H9 (cell line): ENCODE results near the gene EDDM13. TPM values are rescaled to one million over a fixed set of nuclear protein-coding genes. Genes with fewer than 3 reads are reported as not detected.

Source experiments
- DNase-seq: peaks from one replicate; pipeline ENCODE4 v3.0.0-alpha.2; 2017
- H2AFZ ChIP-seq: one replicate; pipeline ENCODE4 v1.6.1; 2013; ENCODE audit warnings: mild to moderate bottlenecking, low read length, control low read depth, moderate library complexity
- H2AK5ac ChIP-seq: 2 replicates; pipeline ENCODE4 v1.6.1; 2013; ENCODE audit warnings: low read length, control low read depth, mixed read lengths; ENCODE audit not compliant: insufficient read length
- H2BK120ac ChIP-seq: one replicate; pipeline ENCODE4 v1.6.1; 2013; ENCODE audit warnings: low read depth, mild to moderate bottlenecking, low read length, control low read depth, inconsistent platforms; ENCODE audit not compliant: poor library complexity, severe bottlenecking
- H2BK12ac ChIP-seq: 2 replicates; pipeline ENCODE4 v1.6.1; 2013; ENCODE audit warnings: low read length, control low read depth, mixed read lengths, low read depth; ENCODE audit not compliant: insufficient read length
- H2BK15ac ChIP-seq: 2 replicates; pipeline ENCODE4 v1.6.1; 2013; ENCODE audit warnings: low read depth, low read length, control low read depth
- H2BK20ac ChIP-seq: one replicate; pipeline ENCODE4 v1.6.1; 2013; ENCODE audit warnings: low read depth, mild to moderate bottlenecking, low read length, control low read depth, inconsistent platforms; ENCODE audit not compliant: poor library complexity, severe bottlenecking
- H2BK5ac ChIP-seq: 2 replicates; pipeline ENCODE4 v1.6.1; 2013; ENCODE audit warnings: low read length, control low read depth, mixed read lengths; ENCODE audit not compliant: insufficient read length
- H3K14ac ChIP-seq: 2 replicates; pipeline ENCODE4 v1.6.1; 2013; ENCODE audit warnings: low read length, control low read depth; ENCODE audit not compliant: insufficient read depth
- H3K18ac ChIP-seq: 2 replicates; pipeline ENCODE4 v1.6.1; 2013; ENCODE audit warnings: low read depth, mild to moderate bottlenecking, mixed read lengths, low read length, control low read depth; ENCODE audit not compliant: insufficient read length
- H3K23ac ChIP-seq: 2 replicates; pipeline ENCODE4 v1.6.1; 2013; ENCODE audit warnings: low read length, control low read depth, mixed read lengths, low read depth; ENCODE audit not compliant: insufficient read length
- H3K23me2 ChIP-seq: 2 replicates; pipeline ENCODE4 v1.6.1; 2013; ENCODE audit warnings: low read depth, mild to moderate bottlenecking, mixed read lengths, low read length, control low read depth; ENCODE audit not compliant: insufficient read length, poor library complexity, severe bottlenecking
- H3K27ac ChIP-seq: 2 replicates; pipeline ENCODE4 v1.5.1; 2013; ENCODE audit warnings: low read length, control low read depth, mixed read lengths, low read depth; ENCODE audit not compliant: insufficient read length
- H3K27me3 ChIP-seq: 2 replicates; pipeline ENCODE4 v1.6.1; 2013; ENCODE audit warnings: low read length, control low read depth, inconsistent platforms; ENCODE audit not compliant: insufficient read depth
- H3K4ac ChIP-seq: 2 replicates; pipeline ENCODE4 v1.6.1; 2013; ENCODE audit warnings: low read depth, mild to moderate bottlenecking, control low read depth, inconsistent platforms, low read length, moderate library complexity
- H3K4me1 ChIP-seq: 2 replicates; pipeline ENCODE4 v1.6.1; 2013; ENCODE audit warnings: low read length, control low read depth, inconsistent platforms; ENCODE audit not compliant: insufficient read depth
- H3K4me2 ChIP-seq: 2 replicates; pipeline ENCODE4 v1.6.1; 2013; ENCODE audit warnings: low read length, control low read depth, mixed read lengths; ENCODE audit not compliant: insufficient read length, insufficient read depth
- H3K56ac ChIP-seq: 2 replicates; pipeline ENCODE4 v1.6.1; 2013; ENCODE audit warnings: low read depth, mild to moderate bottlenecking, mixed read lengths, low read length, control low read depth; ENCODE audit not compliant: insufficient read length
- H3K79me1 ChIP-seq: 2 replicates; pipeline ENCODE4 v1.6.1; 2013; ENCODE audit warnings: low read depth, mild to moderate bottlenecking, moderate library complexity, low read length, control low read depth, inconsistent platforms; ENCODE audit not compliant: insufficient read depth, poor library complexity, severe bottlenecking
- H3K79me2 ChIP-seq: 2 replicates; pipeline ENCODE4 v1.6.1; 2013; ENCODE audit warnings: low read length, control low read depth, inconsistent platforms; ENCODE audit not compliant: insufficient read depth
- H3K9ac ChIP-seq: 2 replicates; pipeline ENCODE4 v1.6.1; 2013; ENCODE audit warnings: low read length, control low read depth, mixed read lengths; ENCODE audit not compliant: insufficient read length; ENCODE audit errors: extremely low read depth
- H3K9me3 ChIP-seq: one replicate; pipeline ENCODE4 v1.6.1; 2013; ENCODE audit warnings: low read depth, low read length, inconsistent platforms; ENCODE audit not compliant: control insufficient read depth
- H3T11ph ChIP-seq: one replicate; pipeline ENCODE4 v1.6.1; 2013; ENCODE audit warnings: mild to moderate bottlenecking, low read length, control low read depth, inconsistent platforms
- H4K20me1 ChIP-seq: one replicate; pipeline ENCODE4 v1.6.1; 2013; ENCODE audit not compliant: control insufficient read depth, insufficient read length, insufficient read depth
- H4K5ac ChIP-seq: 2 replicates; pipeline ENCODE4 v1.6.1; 2013; ENCODE audit warnings: low read depth, mild to moderate bottlenecking, mixed read lengths, low read length, control low read depth; ENCODE audit not compliant: insufficient read length
- H4K8ac ChIP-seq: replicated peaks from 2 replicates; pipeline ENCODE4 v1.6.1; 2013; ENCODE audit warnings: low read length, control low read depth, mixed read lengths, low read depth; ENCODE audit not compliant: insufficient read length
- H4K91ac ChIP-seq: 2 replicates; pipeline ENCODE4 v1.6.1; 2013; ENCODE audit warnings: low read depth, mild to moderate bottlenecking, moderate library complexity, mixed read lengths, low read length, control low read depth; ENCODE audit not compliant: insufficient read length
- H3K27ac Mint-ChIP-seq, 3 experiments: 2 replicates in 2 of 3; 3 replicates in 1 of 3; pipeline ENCODE4 v1.8.0; 2020 to 2021; ENCODE audit warnings: mixed read lengths in 3 of 3, mild to moderate bottlenecking in 1 of 3, moderate library complexity in 1 of 3
- H3K27me3 Mint-ChIP-seq: 2 replicates; pipeline ENCODE4 v1.8.0; 2021; ENCODE audit warnings: low read depth, mild to moderate bottlenecking, moderate library complexity, mixed read lengths
- H3K36me3 Mint-ChIP-seq, 3 experiments: 2 replicates in 2 of 3; 3 replicates in 1 of 3; pipeline ENCODE4 v1.8.0; 2020 to 2021; ENCODE audit warnings: low read depth in 3 of 3, mixed read lengths in 3 of 3; ENCODE audit not compliant: insufficient read depth in 1 of 3
- H3K4me1 Mint-ChIP-seq, 2 experiments: 2 replicates each; pipeline ENCODE4 v1.8.0; 2020; ENCODE audit warnings: mixed read lengths in 2 of 2
- H3K4me3 Mint-ChIP-seq, 2 experiments: 2 replicates in 1 of 2; 3 replicates in 1 of 2; pipeline ENCODE4 v1.8.0; 2020 to 2021; ENCODE audit warnings: mild to moderate bottlenecking in 2 of 2, mixed read lengths in 2 of 2, moderate library complexity in 1 of 2
- H3K9me3 Mint-ChIP-seq, 2 experiments: 2 replicates in 1 of 2; 3 replicates in 1 of 2; pipeline ENCODE4 v1.8.0; 2020; ENCODE audit warnings: mild to moderate bottlenecking in 2 of 2, mixed read lengths in 2 of 2, moderate library complexity in 1 of 2
- CTCF ChIP-seq: fragments of 200-600 bp; sonication (generic); conservative IDR thresholded peaks from 3 replicates; pipeline ENCODE4 v1.8.0; 2021; ENCODE audit warnings: antibody characterized with exemption, mild to moderate bottlenecking
- WGBS: extraction: QIAGEN DNeasy Blood & Tissue Kit; methylation state at CpG from one replicate; pipeline ENCODE4 v1.1.7; 2013; ENCODE audit warnings: missing lambda C conversion rate, low lambda C conversion rate, mixed read lengths; ENCODE audit not compliant: insufficient read length; ENCODE audit errors: extremely low coverage; 5-methylcytosine and 5-hydroxymethylcytosine counted together
- total RNA-seq: library from RNA; stranded (reverse); gene quantifications from 2 replicates; pipeline ENCODE4 v1.2.1, GENCODE V29; 2021

EDDM13 gene
- total RNA-seq, 1 experiment from 2014 or later, result not detected

GRCh38 chr19:56301886-56302620, 29.5 kb downstream of the EDDM13 start:
- Histone ChIP-seq H2AFZ (no peak overlapping the region), H4K5ac (no peak overlapping the region), H3K4me1 (no peaks in the 10 kb centered on the region), H2BK15ac (no peak overlapping the region), H3K4ac (no peak overlapping the region), H3K56ac (no peak overlapping the region), H3K14ac (no peak overlapping the region), H3K79me1 (no peaks in the 10 kb centered on the region), H2BK20ac (no peak overlapping the region), H3K9ac (no peak overlapping the region), H3K27me3 (no peaks in the 10 kb centered on the region), H3K79me2 (no peaks in the 10 kb centered on the region), H3K27ac (no peak overlapping the region), H3K9me3 (no peaks in the 10 kb centered on the region), H3K23ac (no peak overlapping the region), H4K20me1 (no peaks in the 10 kb centered on the region), H2BK5ac (no peak overlapping the region), H2BK12ac (no peak overlapping the region), H4K91ac (no peak overlapping the region), H3K23me2 (no peaks in the 10 kb centered on the region), H2BK120ac (no peak overlapping the region), H2AK5ac (no peak overlapping the region), H3K18ac (no peak overlapping the region), H4K8ac (no peak overlapping the region), H3T11ph (no peak overlapping the region), H3K4me2 (no peak overlapping the region)
- Mint-ChIP-seq H3K27me3 (no peaks in the 10 kb centered on the region; the same call in 1 of the 2 replicates), H3K4me3 (no peak overlapping the region), H3K9me3 (peaks cover 0 to 20% of the 10 kb centered on the region in 2 experiments; a peak in 2 of 5 replicates), H3K27ac (no peak overlapping the region), H3K4me1 (no peaks in the 10 kb centered on the region), H3K36me3 (peaks cover 2 to 14% (median 2%) of the 10 kb centered on the region in 3 experiments; a peak in 3 of 7 replicates)
- DNase-seq, result no peak
- no CpG with 5 or more reads among the region's 9 CpGs for WGBS
- TF ChIP-seq CTCF, result no peak
